ENCODE data around the gene MGLL.

The MGLL gene

GRCh38 chr3:127651516-127652172 is 170.7 kb downstream of the MGLL start:
- Histone ChIP-seq H3K4me2 (ENCODE audit: low read depth, low read length, poor library complexity, severe bottlenecking) (no peak overlapping the region), H3K9ac (ENCODE audit: low read length) (no peak overlapping the region), H3K9me3 (ENCODE audit: insufficient read depth, low read length) (no peaks in the 10 kb centered on the region), H2AFZ (ENCODE audit: low read depth, low read length, severe bottlenecking) (no peak overlapping the region), H4K20me1 (ENCODE audit: low read depth, low read length) (no peaks in the 10 kb centered on the region), H3K36me3 (ENCODE audit: low read length) (no peaks in the 10 kb centered on the region), H3K79me2 (ENCODE audit: insufficient read depth, low read length) (no peaks in the 10 kb centered on the region), H3K4me3 (ENCODE audit: insufficient read depth, low read length, poor library complexity, severe bottlenecking) (no peak overlapping the region), H3K27ac (ENCODE audit: low read depth, low read length) (no peak overlapping the region), H3K27me3 (ENCODE audit: low read length) (no peaks in the 10 kb centered on the region), H3K9me2 (replicated peaks; ENCODE audit: insufficient read depth, low read length) (no peaks in the 10 kb centered on the region), H3F3A (ENCODE audit: insufficient read depth) (no peaks in the 10 kb centered on the region)
- no peak for TF ChIP-seq EZH2phosphoT487 (conservative IDR thresholded peaks at IDR 0.05; ENCODE audit: low read length)
- TF ChIP-seq, protein P1, sequence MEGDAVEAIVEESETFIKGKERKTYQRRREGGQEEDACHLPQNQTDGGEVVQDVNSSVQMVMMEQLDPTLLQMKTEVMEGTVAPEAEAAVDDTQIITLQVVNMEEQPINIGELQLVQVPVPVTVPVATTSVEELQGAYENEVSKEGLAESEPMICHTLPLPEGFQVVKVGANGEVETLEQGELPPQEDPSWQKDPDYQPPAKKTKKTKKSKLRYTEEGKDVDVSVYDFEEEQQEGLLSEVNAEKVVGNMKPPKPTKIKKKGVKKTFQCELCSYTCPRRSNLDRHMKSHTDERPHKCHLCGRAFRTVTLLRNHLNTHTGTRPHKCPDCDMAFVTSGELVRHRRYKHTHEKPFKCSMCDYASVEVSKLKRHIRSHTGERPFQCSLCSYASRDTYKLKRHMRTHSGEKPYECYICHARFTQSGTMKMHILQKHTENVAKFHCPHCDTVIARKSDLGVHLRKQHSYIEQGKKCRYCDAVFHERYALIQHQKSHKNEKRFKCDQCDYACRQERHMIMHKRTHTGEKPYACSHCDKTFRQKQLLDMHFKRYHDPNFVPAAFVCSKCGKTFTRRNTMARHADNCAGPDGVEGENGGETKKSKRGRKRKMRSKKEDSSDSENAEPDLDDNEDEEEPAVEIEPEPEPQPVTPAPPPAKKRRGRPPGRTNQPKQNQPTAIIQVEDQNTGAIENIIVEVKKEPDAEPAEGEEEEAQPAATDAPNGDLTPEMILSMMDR (IDR thresholded peaks at IDR 0.05; ENCODE audit: insufficient read depth, low read length, poor library complexity, severe bottlenecking), result no peak

DNA sequence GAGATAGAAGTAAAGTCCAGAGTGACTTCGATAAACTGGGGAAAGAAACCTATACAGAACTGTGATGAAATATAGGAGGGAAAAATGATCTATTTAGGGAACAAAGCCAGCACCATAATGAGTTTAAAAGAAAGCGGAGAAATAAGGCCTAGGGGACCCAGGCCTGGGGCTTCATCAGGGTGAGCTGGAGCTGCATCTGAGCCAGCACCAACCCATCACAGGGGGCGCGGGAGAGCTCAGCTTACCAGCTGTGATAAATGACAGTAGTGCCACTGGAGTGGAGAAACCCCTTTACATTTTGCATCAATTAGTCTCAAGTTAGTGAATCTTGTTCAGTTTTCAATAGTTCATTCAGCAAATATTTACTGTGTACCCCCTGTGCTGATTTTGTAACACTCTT is 172.1 kb downstream of the MGLL start:
- Histone ChIP-seq H3K9ac (ENCODE audit: low read length) (no peak overlapping the region), H3K79me2 (ENCODE audit: insufficient read depth, low read length) (no peaks in the 10 kb centered on the region), H4K20me1 (ENCODE audit: low read depth, low read length) (no peaks in the 10 kb centered on the region), H2AFZ (ENCODE audit: low read depth, low read length, severe bottlenecking) (no peak overlapping the region), H3K9me2 (replicated peaks; ENCODE audit: insufficient read depth, low read length) (no peaks in the 10 kb centered on the region), H3F3A (ENCODE audit: insufficient read depth) (no peaks in the 10 kb centered on the region), H3K4me2 (ENCODE audit: low read depth, low read length, poor library complexity, severe bottlenecking) (no peak overlapping the region), H3K36me3 (ENCODE audit: low read length) (no peaks in the 10 kb centered on the region), H3K9me3 (ENCODE audit: insufficient read depth, low read length) (no peaks in the 10 kb centered on the region), H3K27ac (ENCODE audit: low read depth, low read length) (no peak overlapping the region), H3K4me3 (ENCODE audit: insufficient read depth, low read length, poor library complexity, severe bottlenecking) (no peak overlapping the region), H3K27me3 (ENCODE audit: low read length) (no peaks in the 10 kb centered on the region)
- TF ChIP-seq, protein P1 (IDR thresholded peaks at IDR 0.05; ENCODE audit: insufficient read depth, low read length, poor library complexity, severe bottlenecking), result no peak
- TF ChIP-seq EZH2phosphoT487 (conservative IDR thresholded peaks at IDR 0.05; ENCODE audit: low read length), result no peak

GRCh38 chr3:127647845-127648204 is 174.5 kb downstream of the MGLL start:
- no peaks in the 10 kb centered on the region for H3K36me3 ChIP-seq (ENCODE audit: low read length)
- TF ChIP-seq, protein P1 (IDR thresholded peaks at IDR 0.05; ENCODE audit: insufficient read depth, low read length, poor library complexity, severe bottlenecking), result no peak
- no peak for TF ChIP-seq EZH2phosphoT487 (conservative IDR thresholded peaks at IDR 0.05; ENCODE audit: low read length)
- no peak overlapping the region for H3K27ac ChIP-seq (ENCODE audit: low read depth, low read length)
- H2AFZ ChIP-seq (ENCODE audit: low read depth, low read length, severe bottlenecking), result no peak overlapping the region
- no peak overlapping the region for H3K4me3 ChIP-seq (ENCODE audit: insufficient read depth, low read length, poor library complexity, severe bottlenecking)
- no peaks in the 10 kb centered on the region for H3K27me3 ChIP-seq (ENCODE audit: low read length)
- no peaks in the 10 kb centered on the region for H3K9me3 ChIP-seq (ENCODE audit: insufficient read depth, low read length)
- H3K9me2 ChIP-seq (replicated peaks; ENCODE audit: insufficient read depth, low read length), result no peaks in the 10 kb centered on the region
- no peak overlapping the region for H3K4me2 ChIP-seq (ENCODE audit: low read depth, low read length, poor library complexity, severe bottlenecking)
- no peaks in the 10 kb centered on the region for H3K79me2 ChIP-seq (ENCODE audit: insufficient read depth, low read length)
- H3K9ac ChIP-seq (ENCODE audit: low read length), result no peak overlapping the region
- H4K20me1 ChIP-seq (ENCODE audit: low read depth, low read length), result no peaks in the 10 kb centered on the region
- no peaks in the 10 kb centered on the region for H3F3A ChIP-seq (ENCODE audit: insufficient read depth)
